NOMO-1 treated with DMSO at 0.1 percent for 48 hours (cell line): ENCODE data around the gene RNF34.
"Not testable (repeated sequence)": the region's sequence is repeated elsewhere in the genome, so short reads cannot be mapped to it uniquely, and the experiment has no call there.

ENCODE experiments used
- DNase-seq: peaks from one replicate; lab custom pipeline; 2025; ENCODE audit not compliant: unreplicated experiment; lab: John Stamatoyannopoulos, UW

Gene RNF34

GRCh38 chr12:121399391-121400331 is at the start of gene RNF34:
Gene RNF34 (plus strand): TSS chr12:121400118. CDS start chr12:121400213, 95 bp downstream.
- peak; percentile 99 for DNase-seq

- peak; percentile 98 for DNase-seq
Measured at GRCh38 chr12:121351820-121352681, 47.9 kb upstream of the RNF34 start, which contains the start of gene ANAPC5. Gene ANAPC5 (minus strand): TSS chr12:121352411. CDS start chr12:121352340, 71 bp downstream.

DNA sequence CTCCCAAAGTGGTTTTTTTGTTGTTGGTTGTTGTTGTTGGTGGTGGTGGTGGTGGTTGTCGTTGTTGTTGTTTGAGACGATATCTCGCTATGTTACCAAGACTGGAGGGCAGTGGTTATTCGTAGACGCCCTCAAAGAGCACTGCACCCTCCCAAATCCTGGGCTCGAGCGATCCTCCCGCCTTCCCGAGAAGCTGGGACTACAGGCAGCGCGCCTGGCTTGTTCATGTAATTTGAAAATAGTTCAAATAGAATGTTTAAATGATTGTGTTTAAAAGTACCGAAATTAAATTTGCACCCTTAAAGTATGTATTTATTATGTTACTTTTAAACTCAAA is 47.3 kb upstream of the RNF34 start:
- no peak for DNase-seq

- no peak for DNase-seq
Measured at GRCh38 chr12:121355818-121356217, 44.1 kb upstream of the RNF34 start.

GRCh38 chr12:121356657-121357056 is 43.3 kb upstream of the RNF34 start:
- no peak for DNase-seq

DNA sequence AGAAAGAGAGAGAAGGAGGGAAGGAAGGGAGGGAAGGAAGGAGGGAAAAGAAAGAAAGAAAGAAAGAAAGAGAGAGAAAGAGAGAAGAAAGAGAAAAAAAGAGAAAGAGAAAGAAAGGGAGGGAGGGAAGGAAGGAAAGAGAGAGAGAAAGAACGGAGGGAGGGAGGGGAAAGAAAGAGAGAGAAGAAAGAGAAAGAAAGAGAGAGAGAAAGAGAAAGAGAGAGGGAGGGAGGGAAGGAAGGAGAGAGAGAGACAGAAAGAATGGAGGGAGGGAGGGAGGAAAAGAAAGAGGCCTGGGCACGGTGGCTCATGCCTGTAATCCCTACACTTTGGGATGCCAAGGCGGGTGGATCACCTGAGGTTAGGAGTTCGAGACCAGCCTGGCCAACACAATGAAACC is 42.6 kb upstream of the RNF34 start:
- no peak for DNase-seq

- no peak for DNase-seq
Measured at GRCh38 chr12:121358073-121358472, 41.8 kb upstream of the RNF34 start.

GRCh38 chr12:121364683-121365121 is 35.2 kb upstream of the RNF34 start:
- DNase-seq = no peak

GRCh38 chr12:121365416-121366062 is 34.4 kb upstream of the RNF34 start:
- DNase-seq = no peak

GRCh38 chr12:121366063-121366459 is 33.9 kb upstream of the RNF34 start:
- DNase-seq = no peak

DNA sequence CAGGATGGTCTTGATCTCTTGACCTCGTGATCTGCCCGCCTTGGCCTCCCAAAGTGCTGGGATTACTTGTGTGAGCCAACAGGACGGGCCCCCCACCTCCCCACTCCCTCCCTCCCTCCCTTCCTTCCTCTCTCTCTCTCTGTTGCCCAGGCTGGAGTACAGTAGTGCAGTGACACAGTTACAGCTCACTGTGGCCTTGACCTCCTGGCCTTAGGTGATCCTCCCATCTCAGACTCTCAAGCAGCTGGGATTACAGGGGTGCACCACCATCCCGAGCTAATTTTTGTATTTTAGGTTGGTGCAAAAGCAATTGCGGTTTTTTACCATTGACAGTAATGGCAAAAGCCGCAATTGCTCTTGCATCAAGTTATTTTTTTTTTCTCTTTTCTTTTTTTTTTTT is 28.5 kb upstream of the RNF34 start:
- DNase-seq = no peak

GRCh38 chr12:121373755-121374154 is 26.2 kb upstream of the RNF34 start:
- no peak for DNase-seq

- not testable (repeated sequence) for DNase-seq
Measured at GRCh38 chr12:121374336-121374735, 25.6 kb upstream of the RNF34 start.

DNA sequence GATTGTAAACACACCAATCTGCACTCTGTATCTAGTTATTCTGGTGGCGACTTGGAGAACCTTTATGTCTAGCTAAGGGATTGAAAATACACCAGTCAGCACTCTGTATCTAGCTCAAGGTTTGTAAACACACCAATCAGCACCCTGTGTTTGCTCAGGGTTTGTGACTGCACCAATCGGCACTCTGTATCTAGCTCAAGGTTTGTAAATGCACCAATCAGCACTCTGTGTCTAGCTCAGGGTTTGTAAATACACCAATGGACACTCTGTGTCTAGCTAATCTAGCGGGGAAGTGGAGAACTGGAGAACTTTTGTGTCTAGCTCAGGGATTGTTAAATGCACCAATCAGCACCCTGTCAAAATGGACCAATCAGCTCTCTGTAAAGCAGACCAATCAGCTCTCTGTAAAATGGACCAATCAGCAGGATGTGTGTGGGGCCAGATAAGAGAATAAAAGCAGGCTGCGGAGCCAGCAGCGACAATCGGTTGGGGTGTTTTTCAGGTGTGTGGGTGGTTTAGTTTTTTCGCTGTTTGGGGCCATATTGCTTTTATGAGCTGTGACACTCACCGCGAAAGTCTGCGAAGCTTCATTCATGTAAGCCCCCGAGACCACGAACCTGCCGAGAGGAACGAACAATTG is 24.9 kb upstream of the RNF34 start:
- DNase-seq = not testable (repeated sequence)

DNA sequence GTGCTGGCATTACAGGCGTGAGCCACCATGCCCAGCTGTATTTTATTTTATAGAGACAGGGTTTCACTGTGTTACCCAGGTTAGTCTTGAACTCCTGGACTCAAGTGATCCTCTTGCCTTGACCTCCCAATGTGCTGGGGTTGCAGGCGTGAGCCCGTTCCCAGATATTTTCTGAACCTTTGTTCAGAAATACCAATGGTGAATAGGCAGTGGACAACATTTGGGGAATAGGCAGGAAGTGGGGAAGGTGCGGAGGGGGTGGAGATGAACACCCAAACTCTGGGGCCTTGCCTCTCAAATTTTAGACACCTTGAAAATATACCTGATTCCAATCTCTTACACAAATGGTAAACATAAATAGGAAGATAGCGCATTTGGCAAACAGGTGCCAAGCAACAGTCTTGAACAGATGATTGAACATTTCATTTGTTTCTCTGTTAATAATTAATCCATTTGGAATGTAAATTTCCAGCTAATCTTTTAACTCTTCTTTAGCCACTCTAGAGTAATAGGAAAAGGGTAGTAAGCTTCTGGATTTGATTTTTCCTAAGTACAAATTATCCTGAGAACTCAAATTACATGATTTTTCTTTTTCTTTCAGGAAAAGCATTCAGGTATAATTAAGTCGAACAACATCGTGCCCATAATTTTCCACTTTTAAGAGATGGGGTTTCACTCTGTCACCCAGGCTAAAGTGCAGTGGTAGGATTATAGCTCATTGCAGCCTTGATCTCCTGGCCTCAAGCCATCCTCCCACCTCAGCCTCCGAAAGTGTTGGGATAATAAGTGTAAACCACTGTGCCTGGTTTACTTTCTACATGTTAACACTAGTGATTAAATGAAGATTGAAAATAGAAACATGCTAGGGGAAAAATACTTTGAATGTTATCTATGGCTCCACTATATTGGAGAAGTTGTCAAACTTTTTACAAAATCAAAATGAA is 22.9 kb upstream of the RNF34 start:
- no peak for DNase-seq

- DNase-seq = no peak
Measured at GRCh38 chr12:121378736-121379135, 21.2 kb upstream of the RNF34 start.

DNA sequence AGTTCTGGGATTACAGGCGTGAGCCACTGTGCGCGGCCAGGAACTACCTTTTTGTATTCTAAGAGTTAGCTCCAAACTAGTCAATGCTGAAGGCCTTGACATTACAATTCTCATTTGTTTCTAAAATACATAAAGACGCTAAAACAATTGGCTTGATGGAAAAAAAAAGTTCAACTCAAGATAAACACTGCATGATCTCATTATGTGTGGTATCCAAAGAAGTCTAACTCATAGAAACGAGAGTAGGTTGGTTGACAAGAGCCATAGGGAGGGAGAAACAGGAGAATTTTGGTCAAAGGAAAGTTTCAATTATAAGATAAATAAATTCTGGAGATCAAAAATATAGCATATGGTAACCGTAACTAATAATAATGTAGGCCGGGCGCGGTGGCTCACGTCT is 20.0 kb upstream of the RNF34 start:
- DNase-seq = no peak

DNA sequence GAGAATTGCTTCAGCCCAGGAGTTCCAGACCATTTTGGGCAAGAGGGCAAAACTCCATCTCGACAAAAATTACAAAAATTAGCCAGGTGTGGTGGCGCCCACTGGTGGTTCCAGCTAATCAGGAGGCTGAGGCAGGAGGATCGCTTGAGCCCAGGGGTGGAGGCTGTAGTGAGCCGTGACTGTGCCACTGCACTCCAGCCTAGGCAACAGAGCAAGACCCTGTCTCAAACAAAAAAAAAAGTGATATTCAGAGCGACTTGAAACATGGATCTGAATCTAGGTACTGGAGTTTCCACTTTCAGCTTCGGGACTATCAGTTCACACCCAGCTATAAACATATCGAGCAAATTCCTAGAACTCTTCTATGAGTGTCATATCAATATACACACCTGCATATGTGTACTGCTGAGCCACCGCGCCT is 16.3 kb upstream of the RNF34 start:
- no peak for DNase-seq

DNA sequence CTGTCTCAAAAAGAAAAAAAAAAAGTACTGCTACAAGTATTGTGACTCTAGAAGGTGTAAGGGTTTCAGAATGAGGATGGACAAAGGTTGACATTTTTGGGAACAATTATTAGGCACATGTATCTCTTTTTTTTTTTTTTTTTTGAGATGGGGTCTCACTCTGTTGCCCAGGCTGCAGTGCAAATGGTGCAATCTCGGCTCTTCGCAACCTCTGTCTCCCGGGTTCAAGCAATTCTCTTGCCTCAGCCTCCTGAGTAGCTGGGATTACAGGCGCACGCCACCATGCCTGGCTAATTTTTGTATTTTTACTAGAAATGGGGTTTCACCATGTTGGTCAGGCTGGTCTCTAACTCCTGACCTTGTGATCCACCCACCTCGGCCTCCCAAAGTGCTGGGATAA is 15.0 kb upstream of the RNF34 start:
- DNase-seq = not testable (repeated sequence)
